Stimulated activated CD8-positive, alpha-beta memory T cell treated with anti-CD3 and anti-CD28 coated beads, Interleukin-12 subunit alpha, Interleukin-12 subunit beta, amount 100 ng/mL, for 4 hours (primary cell): Measurements from ENCODE around the gene SLX4IP.

ENCODE experiments used
- DNase-seq: peaks from one replicate; pipeline ENCODE4 v3.0.0-alpha.2; 2020; ENCODE audit warnings: low read depth

The SLX4IP gene

DNA sequence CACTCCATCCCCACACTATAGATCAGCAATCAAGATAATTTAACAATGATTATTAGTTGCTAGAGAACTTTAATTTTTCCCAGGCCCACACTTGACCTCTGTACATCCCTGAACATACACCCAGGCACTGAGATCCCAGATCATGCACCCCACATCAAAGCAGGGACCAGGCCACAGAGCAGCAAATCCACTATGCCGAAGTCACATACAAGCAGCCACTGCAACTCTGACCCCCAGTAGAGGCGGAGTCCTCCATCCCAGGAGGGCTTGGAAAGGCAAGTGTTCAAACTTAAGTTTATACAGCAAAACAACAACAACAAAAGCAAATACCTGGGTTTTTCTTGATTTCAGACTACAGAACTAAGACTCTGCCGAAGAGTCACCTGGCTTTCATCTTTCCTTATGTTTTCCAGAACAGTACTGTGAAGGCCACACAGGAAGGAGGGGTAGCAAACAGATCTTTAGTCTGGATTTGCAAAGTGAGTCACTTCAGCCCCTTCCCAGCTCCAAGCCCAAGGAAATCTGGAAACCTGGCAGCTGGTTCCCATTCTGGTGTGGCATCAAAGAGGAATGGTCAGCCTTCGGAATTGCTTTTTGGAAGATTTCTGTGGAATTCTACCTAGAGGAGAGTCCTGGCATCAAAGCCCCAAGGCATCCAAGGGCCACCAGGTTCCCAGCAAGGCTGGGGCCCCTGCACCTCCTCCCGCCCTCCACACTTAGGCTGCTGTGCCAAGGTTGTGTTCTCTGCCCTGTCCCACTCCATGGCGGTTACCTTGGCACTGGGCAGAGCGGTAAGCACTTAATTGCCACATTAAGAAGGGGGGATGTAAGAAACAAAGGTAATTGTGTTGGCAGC is 231.3 kb downstream of the SLX4IP start:
- no peak for DNase-seq

DNA sequence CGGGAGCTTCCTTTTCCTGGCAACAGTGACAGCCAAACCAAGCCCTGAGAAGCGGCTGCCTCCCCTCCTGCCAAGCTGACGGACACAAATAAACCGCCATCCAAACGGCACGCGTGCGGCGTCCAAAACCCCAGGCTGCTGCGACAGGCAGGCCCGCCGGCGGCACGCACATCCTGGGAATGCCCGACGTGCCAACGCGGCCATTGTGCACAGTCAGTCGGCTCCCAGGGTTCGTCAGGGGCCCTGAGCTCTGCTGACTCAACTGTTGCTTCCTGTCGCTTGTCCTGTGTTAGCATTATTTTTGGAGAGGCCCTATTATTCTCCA is 231.9 kb downstream of the SLX4IP start:
- DNase-seq = no peak

DNA sequence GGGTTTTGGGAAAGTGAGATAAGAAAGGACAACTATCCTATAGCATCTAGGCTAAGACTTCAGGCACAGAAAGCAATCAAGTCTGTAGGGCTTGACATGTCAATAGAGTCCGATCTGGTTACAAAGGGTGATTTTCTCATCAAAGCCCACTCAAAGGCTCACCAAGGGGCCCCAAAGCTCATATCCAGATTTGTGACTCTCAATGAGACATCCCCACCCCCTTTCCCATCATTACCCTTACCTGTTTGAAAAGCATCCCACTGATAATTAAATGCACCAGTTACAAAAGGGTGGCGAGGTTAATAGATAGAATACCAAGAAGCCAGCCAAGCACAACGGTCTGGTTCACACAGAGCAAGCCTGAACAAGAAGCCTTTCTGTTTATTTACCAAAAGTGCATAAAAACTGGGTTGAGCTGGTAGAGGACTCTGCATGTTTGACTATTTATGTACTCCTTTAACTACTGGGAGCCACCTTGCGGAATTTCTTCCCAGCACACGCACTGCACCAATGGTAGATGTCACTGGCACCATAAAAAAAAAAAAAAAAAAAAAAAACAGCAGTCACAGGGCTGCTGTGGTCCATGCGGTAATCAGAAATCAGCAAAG is 232.6 kb downstream of the SLX4IP start:
- DNase-seq = no peak

DNA sequence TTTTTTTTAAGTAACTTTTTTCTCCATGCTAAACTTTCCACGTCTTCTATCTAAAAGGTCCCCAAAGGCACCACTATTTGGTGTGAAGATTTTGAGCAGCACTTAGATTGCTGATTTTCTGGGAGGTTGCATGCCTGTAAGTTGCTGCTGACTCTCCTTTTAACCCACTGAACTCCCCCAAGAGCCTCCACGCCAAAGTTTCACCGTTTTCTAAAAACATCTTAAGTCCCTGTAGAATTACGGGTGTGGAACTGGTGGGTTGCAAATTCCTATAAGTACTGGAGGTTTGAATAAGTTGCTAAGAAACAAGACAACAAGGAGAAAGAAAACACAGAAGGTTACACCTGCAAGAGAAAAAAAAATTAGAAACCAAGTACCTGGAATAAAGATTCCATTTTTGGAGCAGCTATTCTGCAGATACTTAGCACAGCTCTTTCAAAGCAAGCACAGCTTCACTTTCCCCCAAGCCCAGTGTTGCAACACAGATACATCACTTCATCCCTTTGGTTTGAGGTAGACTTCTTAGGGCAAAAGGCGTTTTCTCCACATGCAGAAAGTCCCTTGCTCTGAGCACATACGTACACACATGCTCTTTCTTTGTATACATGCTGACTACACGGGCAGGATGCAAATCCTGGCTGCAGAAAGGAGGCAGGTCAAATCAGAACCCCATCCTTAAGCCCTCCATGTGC is 233.7 kb downstream of the SLX4IP start:
- DNase-seq = no peak

DNA sequence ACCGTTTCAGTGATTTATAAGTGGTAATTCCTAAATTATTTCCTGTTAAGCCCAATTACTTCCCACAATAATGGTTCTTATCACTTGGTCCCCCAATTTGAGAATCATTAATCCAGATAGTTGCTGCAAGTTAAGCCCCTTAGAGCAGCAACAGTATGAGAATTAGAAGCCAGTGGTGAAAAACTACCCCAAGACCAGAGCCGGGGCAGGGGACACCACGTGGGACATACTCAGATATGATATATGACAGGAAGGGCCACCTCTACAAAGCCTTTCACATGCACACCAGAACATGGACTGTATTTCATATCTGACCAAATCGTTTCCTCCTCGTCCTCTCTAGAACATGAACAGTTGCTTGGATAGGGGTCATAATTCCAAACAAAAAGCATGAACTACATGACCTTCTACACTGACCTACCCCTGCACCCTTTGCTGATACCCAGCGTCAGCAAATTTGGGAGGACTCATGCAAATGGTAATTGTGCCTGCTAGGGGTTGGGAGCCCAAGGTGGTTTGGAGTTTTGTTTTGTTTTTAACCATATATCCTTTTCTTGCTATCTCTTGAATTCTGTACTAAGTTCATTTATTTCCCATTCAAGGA is 234.8 kb downstream of the SLX4IP start:
- no peak for DNase-seq

DNA sequence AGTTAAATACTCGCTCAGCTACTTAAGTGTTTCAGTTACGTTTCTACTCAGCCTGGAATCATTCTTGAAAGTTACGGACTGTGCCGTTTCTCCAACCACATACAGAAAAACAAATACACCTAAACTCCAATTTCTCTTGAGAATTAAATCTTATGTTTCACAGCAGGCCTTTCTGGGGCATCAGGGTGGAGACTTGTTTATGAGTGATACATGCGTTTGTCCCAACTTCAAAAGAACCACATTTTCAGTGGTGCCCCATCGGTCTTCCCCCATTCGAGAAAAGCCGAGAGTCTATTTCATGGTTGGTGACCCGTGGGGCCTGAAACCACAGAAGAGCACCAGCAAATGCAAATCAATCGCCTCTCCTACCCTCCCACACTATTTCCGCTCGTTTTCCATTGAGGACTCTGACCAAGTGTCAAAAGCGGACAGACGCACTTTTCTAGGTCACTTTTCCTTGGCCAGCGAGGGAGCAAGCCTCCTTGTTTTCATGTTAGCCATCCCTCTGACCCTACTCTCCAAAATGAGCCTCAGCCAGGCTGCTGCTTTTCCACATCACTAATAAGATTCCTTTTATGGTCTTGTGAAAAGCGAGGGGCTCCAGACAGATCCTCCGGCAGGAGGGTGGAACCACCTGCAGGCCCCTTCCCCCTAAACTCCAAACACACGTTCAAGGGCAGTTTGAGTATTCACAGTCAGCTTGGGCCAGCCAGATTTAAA is 235.6 kb downstream of the SLX4IP start:
- no peak for DNase-seq

DNA sequence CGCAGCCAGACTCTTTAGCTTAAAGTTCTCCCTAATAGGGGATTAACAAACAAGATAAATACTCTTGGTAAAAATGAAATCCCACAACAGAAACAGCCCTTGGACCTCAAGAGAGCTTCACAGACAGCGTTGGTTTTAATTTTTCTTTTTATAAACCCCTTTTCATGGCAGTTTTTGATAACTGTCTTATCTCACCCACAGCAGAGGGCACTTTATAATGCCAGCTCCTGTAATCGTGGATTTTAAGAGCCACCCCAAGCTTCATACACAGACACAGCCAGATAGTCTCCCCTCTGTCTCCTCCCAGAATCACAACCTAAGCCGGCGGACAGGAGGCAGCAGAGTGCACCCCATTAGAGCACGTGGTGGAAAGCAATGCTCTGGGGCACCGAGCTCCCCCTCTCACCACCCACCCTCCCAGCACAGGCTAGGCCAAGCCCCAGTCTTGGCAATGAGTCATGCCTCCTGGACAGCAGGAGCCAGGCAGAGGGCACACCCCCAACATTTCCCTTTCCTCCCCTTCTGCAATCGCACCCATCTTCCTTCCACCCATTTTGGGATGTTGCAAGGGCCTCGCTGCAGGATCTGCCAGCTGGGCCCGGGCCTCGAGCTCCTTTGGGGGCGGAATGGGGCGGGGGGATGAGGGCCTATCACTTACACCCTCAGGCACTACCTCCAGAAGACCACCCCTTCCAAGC is 236.3 kb downstream of the SLX4IP start:
- no peak for DNase-seq

DNA sequence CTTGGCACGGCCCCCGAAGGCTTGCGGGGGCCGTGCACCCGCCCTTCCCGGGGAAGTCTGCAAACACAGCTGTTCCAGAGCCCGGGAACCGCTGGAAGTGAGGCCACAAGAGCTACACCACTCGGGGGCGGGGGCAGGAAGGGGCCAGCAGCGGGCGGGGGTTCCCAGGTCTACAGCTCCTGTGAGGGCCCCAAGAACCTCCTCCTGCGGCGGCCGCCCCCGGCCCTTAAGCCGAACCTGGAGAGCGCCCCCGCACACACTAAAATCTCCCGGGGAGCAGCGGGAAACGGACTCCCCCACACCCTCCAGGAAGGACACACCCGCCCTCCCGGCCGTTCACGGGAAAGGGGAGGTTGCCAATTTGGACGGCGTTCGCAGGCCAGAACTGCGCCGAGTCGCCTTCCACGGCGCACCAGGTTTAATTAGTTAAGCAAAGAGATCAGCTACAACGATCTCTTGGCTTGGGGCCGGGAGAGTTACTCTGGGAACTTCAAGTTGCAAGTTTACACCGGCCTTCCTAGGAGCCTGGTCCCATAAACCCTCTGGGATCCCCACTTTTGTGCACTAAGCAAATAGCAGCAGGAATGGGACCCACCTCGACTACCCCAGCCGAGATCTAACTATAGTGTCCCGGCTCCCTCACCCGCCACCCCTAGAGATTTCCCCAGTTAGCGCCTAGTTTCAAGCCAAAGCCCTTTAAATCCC is 237.0 kb downstream of the SLX4IP start:
- DNase-seq = no peak

DNA sequence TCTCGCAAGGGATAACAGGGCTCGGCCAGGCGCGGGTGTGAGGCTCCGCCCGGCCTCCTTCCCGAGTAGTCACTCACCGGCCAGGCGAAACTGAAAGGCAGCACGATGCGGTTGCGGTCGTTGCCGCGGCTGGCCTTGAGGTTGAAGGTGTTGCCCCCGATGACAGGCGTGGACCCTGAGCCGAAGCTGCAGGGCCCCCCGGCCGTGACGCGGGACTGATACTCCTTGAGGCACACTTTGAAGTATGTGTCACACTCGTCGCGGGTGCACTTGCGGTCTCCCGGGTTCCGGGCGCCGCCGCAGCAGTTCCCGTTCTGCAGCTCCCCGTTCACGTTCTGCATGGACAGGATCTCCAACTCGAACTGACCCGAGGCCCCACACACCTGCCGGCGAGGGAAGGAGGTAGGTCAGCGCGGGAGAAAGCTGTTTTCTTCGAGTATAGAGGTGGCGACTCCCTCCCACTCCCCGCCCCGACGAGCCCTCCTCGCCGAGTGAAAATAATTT is 237.6 kb downstream of the SLX4IP start:
- peak; percentile 19 for DNase-seq

DNA sequence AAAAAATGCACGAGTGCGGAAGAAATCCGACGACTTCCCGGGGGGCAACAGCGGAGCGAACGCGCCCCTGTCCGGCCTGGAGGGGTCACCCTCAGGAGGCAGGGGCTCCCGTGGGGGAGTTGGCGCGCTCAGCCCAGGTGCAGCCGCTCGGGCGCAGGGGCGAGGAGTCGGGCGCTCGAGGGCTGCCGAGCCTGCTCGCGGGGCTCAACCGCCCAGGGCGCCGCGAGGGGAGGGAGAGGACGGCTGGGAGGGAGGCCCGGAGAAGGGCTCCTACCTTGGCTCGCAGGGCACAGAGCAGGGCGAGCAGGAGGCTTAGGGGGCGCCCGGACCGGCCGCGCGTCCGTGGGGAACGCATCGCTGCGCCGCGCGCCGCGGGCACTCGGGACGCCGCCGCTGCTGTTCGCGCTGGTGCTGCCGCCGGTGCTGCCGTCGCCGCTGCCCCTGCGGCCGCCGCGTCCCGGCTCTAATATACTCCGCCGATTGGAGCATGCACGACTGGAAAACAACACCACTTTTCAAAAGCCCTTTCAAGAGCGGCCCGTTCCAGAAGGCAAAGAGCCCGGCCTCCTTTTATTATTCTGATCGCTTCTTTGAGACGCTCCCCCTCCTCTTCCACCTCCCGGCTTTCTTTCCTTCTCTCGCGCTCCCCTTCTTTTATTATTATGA is 238.2 kb downstream of the SLX4IP start:
- no peak for DNase-seq

DNA sequence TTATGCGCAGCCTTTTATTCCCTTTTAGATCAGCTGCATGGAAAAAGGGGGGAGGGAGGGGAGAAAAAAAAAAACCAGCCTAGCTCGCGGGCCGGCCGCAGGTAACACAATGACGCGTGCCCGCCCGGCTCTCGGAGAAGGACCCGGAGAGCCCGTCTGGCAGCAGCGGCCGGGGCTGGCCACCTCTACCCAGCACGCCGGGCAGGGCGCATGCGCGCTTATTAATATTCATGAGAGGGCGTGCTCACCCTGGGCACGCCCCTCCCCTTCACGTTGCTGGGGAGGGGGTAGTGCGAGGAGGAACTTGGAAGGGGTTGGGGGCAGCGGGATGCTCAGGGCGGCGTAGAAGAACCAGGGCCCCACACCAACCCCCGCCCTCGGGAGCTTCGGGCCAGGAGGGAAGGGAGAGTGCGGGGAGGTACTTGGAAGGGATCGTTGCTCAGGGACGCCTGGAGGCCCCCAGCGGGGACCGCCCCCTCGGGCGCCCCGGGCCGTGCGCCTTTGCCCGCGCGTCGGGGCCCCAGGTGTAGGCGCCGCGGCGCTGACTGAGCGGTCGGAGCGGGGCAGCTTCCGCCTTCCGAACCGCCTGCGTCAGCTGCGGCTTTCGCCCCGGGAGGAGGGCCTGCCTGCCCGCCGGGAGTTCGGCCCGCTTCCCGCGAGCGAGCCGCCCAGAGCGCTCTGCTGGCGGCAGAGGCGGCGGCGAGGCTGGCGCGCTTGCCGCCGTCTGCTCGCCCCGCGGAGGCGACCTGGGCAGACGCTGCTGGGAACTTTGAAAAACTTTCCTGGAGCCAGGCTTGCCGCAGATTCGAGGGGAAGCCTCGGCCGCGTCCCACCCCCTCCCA is 239.0 kb downstream of the SLX4IP start, which contains the start of gene JAG1:
TSS of gene JAG1 (minus strand) at position 158 of the 842 bp plus-strand sequence. CDS start 469 bp downstream, outside the sequence.
- peak; percentile 26 for DNase-seq

DNA sequence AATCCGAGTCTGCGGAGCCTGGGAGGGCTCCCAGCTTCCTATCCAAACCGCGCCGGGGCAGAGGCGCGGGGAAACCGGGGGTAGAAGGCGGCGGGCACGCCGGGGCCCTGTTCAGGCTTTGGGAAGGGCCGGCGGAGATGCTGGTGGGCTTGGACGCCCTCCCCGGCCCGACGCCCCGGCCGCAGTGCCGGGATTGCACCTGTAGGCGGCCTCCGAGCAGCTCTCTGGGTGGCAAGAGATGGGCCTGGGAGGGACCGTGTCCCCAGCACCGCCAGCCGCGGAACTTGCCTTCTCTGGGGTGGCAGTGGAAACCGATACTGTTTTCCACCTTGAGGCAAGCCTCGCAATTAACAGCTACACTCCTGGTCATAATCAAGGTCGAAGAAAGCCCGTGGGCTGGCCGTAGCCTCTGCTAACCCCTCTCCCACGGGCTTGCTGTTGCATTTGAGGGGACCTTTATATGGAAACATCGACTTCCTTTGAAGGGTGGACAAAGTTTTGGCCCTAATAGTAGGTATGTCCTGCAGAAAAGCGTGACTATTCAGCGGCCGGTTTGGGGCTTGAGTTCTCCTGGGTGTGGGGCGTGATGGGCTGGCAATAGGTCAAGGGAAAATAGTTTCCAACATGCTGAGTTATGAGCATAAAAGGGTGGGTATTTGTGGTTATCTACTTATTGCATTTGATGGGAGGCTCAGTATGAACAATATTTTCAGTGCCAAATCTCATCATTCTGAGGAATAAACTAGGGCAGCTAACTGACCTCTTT is 239.8 kb downstream of the SLX4IP start:
- no peak for DNase-seq

DNA sequence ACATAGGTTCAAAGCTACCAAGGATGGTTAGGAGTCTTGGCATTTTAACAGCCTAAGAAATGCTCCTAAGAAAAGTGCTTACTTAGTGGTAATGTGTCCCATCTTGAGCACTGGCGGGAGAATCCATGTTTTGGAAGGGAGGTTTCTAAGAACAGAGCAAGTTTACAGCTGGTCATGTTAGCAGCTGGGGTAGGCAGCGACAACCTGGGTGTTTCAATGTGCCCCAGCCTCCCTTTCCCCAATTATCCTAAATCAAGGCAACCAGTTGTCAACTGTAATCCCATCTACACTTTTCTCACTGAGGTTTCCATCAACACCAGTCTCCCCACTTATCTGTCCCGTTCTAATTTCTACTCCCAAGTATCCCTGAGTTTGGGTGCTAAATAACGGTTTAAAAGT is 240.3 kb downstream of the SLX4IP start:
- no peak for DNase-seq

DNA sequence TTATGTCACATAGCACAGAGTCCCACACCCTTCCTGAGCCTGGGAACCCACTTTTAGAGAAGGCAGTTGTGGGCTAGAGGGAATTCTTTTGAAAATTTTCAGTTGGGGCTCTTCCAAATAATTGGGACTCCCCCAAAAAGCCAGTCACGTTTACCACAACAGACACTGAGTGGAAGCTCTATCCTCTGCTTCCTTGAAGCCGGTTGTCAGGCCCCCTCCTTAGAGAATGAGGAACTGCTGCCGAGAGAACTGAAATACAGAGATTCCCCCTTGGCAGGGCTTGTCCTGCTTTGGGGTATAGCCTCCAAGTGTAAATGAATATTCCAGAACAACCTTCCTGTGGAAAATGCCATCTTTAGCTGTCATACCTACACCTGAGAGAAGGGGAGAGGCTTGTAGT is 241.4 kb downstream of the SLX4IP start:
- no peak for DNase-seq
